Kidney (tissue), 22 donors: ENCODE measurements around the gene KRT1. TPM values are rescaled to one million over a fixed set of nuclear protein-coding genes. Genes with fewer than 3 reads are reported as not detected.

Experiments used
- DNase-seq, 5 donors: peaks; one replicate each; pipeline ENCODE4 v3.0.0-alpha.2; 2013 to 2020
- FAIRE-seq: peaks from 2 replicates; lab custom pipeline; 2012; peaks lifted over from hg19 to GRCh38; lab: Jason Lieb, UNC
- H3K27ac ChIP-seq, 2 donors: one replicate each; pipeline ENCODE4 v1.7.0; 2013; ENCODE audit warnings: low read depth in 2 of 2, low read length in 2 of 2, inconsistent platforms in 1 of 2
- H3K27me3 ChIP-seq: one replicate; pipeline ENCODE4 v1.7.1; 2013; ENCODE audit warnings: low read length, inconsistent platforms; ENCODE audit not compliant: control insufficient read depth, insufficient read depth
- H3K36me3 ChIP-seq, 3 donors: one replicate each; pipeline versions ENCODE4 v1.7.0 to v1.7.1; 2013; ENCODE audit warnings: low read length in 3 of 3, control low read depth in 1 of 3, inconsistent platforms in 1 of 3; ENCODE audit not compliant: insufficient read depth in 3 of 3, control insufficient read depth in 2 of 3
- H3K4me1 ChIP-seq, 3 donors: one replicate each; pipeline versions ENCODE4 v1.7.0 to v1.7.1; 2013; ENCODE audit warnings: low read length in 3 of 3, inconsistent platforms in 1 of 3, low read depth in 1 of 3; ENCODE audit not compliant: control insufficient read depth in 2 of 3, insufficient read depth in 2 of 3
- H3K4me3 ChIP-seq, 3 donors: one replicate each; pipeline versions ENCODE4 v1.7.0 to v1.8.1; 2013; ENCODE audit warnings: low read length in 3 of 3, control low read depth in 1 of 3, inconsistent platforms in 1 of 3
- H3K9ac ChIP-seq, 3 donors: one replicate each; pipeline versions ENCODE4 v1.7.0 to v1.7.1; 2013; ENCODE audit warnings: low read length in 3 of 3, control low read depth in 1 of 3, inconsistent platforms in 1 of 3
- H3K9me3 ChIP-seq, 3 donors: one replicate each; pipeline versions ENCODE4 v1.7.0 to v1.7.1; 2013; ENCODE audit warnings: low read length in 3 of 3, control low read depth in 1 of 3, inconsistent platforms in 1 of 3; ENCODE audit not compliant: control insufficient read depth in 2 of 3, insufficient read depth in 1 of 3
- CTCF ChIP-seq: IDR thresholded peaks from 3 replicates; pipeline ENCODE4 v1.5.1; 2012; ENCODE audit warnings: mild to moderate bottlenecking, moderate library complexity, borderline replicate concordance; ENCODE audit not compliant: insufficient read depth; ENCODE audit errors: extremely low read depth
- intact Hi-C: fragments of 100-400 bp; cut with DNase I; formaldehyde crosslinking; loops from one replicate; pipeline ENCODE4 v1.11.1; 2022
- long read RNA-seq, 10 donors: library from polyadenylated mRNA in 1 of 10; unstranded in 1 of 10; transcript quantifications; one replicate each; pipeline ENCODE4 v2.0.0 and lab custom pipeline, GENCODE V29; 2021 to 2026
- polyA plus RNA-seq: library from polyadenylated mRNA; stranded (reverse); fragments of 350-450 nt; fragmentation: Illumina TruSeq; extraction: RNeasy Lipid Tissue Mini Kit (QIAGEN cat#74804); gene quantifications from one replicate; pipeline ENCODE4 v1.2.3, GENCODE V29; 2014; ENCODE audit warnings: low read depth, low replicate concordance; ENCODE audit not compliant: insufficient read depth
- total RNA-seq: library from RNA; stranded (reverse); fragmentation: NEBNext Ultra II Directional; extraction: Animal tissue kit (Norgen Biotek cat#: 25700); gene quantifications from one replicate; pipeline ENCODE4 v1.2.1, GENCODE V29; 2021
- donor health status: control.
- donor health status: control.
- donor health status: control.
- donor health status: control.
- donor health status: control.
- donor health status: DM: yes; HTN: yes; CAD: no.
- donor health status: Normal renal cell carcinoma (clear cell type).

Gene KRT1
- total RNA-seq (not detected), polyA plus RNA-seq (not detected)
- long read RNA-seq, donor 1: 0 reads
- long read RNA-seq, donor 2: 0 reads
- long read RNA-seq, donor 3: 0 reads
- long read RNA-seq, donor 4: 0 reads
- long read RNA-seq, donor 5: 0 reads
- long read RNA-seq, donor 6: 0 reads
- long read RNA-seq, donor 7: 0 reads
- long read RNA-seq, donor 8: 0 reads
- long read RNA-seq, donor 9: 0 reads
- long read RNA-seq, donor 10: 0 reads

- H3K4me3 ChIP-seq: no peak within 1 kb of the TSS
- DNase-seq (no peak), FAIRE-seq (no peak)
- H3K36me3 ChIP-seq: no peaks in the 10 kb centered on the region
- H3K27ac ChIP-seq: no peak within 1 kb of the TSS
- intact Hi-C loops: no loop called here
- no peak within 1 kb of the TSS for H3K9ac ChIP-seq
- TF ChIP-seq CTCF: no peak
- no peaks in the 10 kb centered on the region for H3K27me3 ChIP-seq
- no peaks in the 10 kb centered on the region for H3K9me3 ChIP-seq
- no peaks in the 10 kb centered on the region for H3K4me1 ChIP-seq
Measured at GRCh38 chr12:52680363-52680762, at the start of gene KRT1. Gene KRT1, minus strand, starts transcription at chr12:52680407. Its CDS starts 59 bp downstream, at chr12:52680348.

GRCh38 chr12:52729147-52729546, 48.9 kb upstream of the KRT1 start:
- Histone ChIP-seq H3K4me3 (no peak overlapping the region), H3K9me3 (no peaks in the 10 kb centered on the region), H3K27ac (no peak overlapping the region), H3K4me1 (no peaks in the 10 kb centered on the region), H3K27me3 (no peaks in the 10 kb centered on the region), H3K36me3 (no peaks in the 10 kb centered on the region), H3K9ac (no peak overlapping the region)
- no peak for DNase-seq
- FAIRE-seq: no peak
- intact Hi-C loops: no loop called here
- no peak for TF ChIP-seq CTCF

GRCh38 chr12:52728374-52728773, 48.2 kb upstream of the KRT1 start:
- no peak for DNase-seq
- no peak overlapping the region for H3K4me3 ChIP-seq
- no peak overlapping the region for H3K9ac ChIP-seq
- intact Hi-C loops: no loop called here
- FAIRE-seq: no peak
- H3K36me3 ChIP-seq: no peaks in the 10 kb centered on the region
- TF ChIP-seq CTCF: no peak
- H3K4me1 ChIP-seq: no peaks in the 10 kb centered on the region
- no peaks in the 10 kb centered on the region for H3K27me3 ChIP-seq
- no peak overlapping the region for H3K27ac ChIP-seq
- H3K9me3 ChIP-seq: no peaks in the 10 kb centered on the region

DNA sequence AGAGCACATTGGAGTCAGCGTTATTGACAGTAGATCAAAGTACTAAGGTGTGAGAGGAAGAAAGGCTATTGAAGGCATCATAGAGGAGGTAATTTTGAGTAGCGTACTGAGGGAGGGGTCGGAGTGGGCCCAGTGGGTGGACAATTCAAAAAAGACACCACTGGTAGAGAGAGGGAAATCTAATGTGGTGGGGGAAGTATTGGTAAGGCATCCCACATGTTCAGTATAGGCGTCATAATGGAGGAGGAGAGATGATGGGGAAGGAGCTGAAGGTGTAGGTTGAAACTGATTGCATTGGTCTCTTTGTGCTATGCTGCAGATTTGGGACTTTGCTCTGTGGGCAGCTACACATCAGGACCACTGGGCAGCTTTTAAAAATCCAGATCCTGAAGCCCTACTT, 46.8 kb upstream of the KRT1 start:
- intact Hi-C loops: no loop called here
- no peak overlapping the region for H3K9ac ChIP-seq
- FAIRE-seq (no peak), DNase-seq (no peak)
- no peak overlapping the region for H3K4me3 ChIP-seq
- no peak for TF ChIP-seq CTCF
- no peaks in the 10 kb centered on the region for H3K36me3 ChIP-seq
- no peaks in the 10 kb centered on the region for H3K9me3 ChIP-seq
- H3K27me3 ChIP-seq: no peaks in the 10 kb centered on the region
- H3K4me1 ChIP-seq: no peaks in the 10 kb centered on the region
- no peak overlapping the region for H3K27ac ChIP-seq
